Stimulated activated effector memory CD8-positive, alpha-beta T cell treated with anti-CD3 and anti-CD28 coated beads, Interleukin-12 subunit alpha, Interleukin-12 subunit beta, amount 100 ng/mL, for 72 hours (primary cell): ENCODE measurements around the gene NLGN1.
"Not testable (repeated sequence)": the region's sequence is repeated elsewhere in the genome, so short reads cannot be mapped to it uniquely, and the experiment has no call there.

Source experiments
- ATAC-seq: fragments of 150-1000 bp; cut with Tn5 transposase; 2 replicates; pipeline ENCODE4 v1.10.0; 2021
- DNase-seq, 2 donors: peaks; one replicate each; pipeline ENCODE4 v3.0.0; 2021 to 2022; ENCODE audit warnings: low spot score in 2 of 2
- H3K27ac Mint-ChIP-seq: one replicate; pipeline ENCODE4 v1.8.0; 2022; ENCODE audit warnings: mild to moderate bottlenecking, mixed read lengths
- H3K36me3 Mint-ChIP-seq: one replicate; pipeline ENCODE4 v1.8.0; 2022; ENCODE audit warnings: mild to moderate bottlenecking, mixed read lengths
- H3K4me1 Mint-ChIP-seq: one replicate; pipeline ENCODE4 v1.8.0; 2022; ENCODE audit warnings: mixed read lengths
- H3K4me3 Mint-ChIP-seq: one replicate; pipeline ENCODE4 v1.8.0; 2022; ENCODE audit warnings: mild to moderate bottlenecking, mixed read lengths
- H3K9me3 Mint-ChIP-seq: one replicate; pipeline ENCODE4 v1.8.0; 2022; ENCODE audit warnings: mixed read lengths

Gene NLGN1

GRCh38 chr3:174199696-174200095 lies 802.2 kb downstream of the NLGN1 start:
- Mint-ChIP-seq H3K36me3 (no peaks in the 10 kb centered on the region), H3K9me3 (peaks cover 12% of the 10 kb centered on the region)

GRCh38 chr3:174202116-174202515 lies 804.6 kb downstream of the NLGN1 start:
- H3K27ac Mint-ChIP-seq: no peak overlapping the region
- peaks cover 12% of the 10 kb centered on the region for H3K9me3 Mint-ChIP-seq
- ATAC-seq: no peak
- H3K4me1 Mint-ChIP-seq: no peaks in the 10 kb centered on the region
- no peak for DNase-seq
- H3K36me3 Mint-ChIP-seq: no peaks in the 10 kb centered on the region
- H3K4me3 Mint-ChIP-seq: no peak overlapping the region

More at GRCh38 chr3:174199696-174200095, 802.2 kb downstream of the NLGN1 start:
- Mint-ChIP-seq H3K27ac (no peak overlapping the region), H3K4me3 (no peak overlapping the region), H3K4me1 (no peaks in the 10 kb centered on the region)
- DNase-seq (no peak), ATAC-seq (no peak)

DNA sequence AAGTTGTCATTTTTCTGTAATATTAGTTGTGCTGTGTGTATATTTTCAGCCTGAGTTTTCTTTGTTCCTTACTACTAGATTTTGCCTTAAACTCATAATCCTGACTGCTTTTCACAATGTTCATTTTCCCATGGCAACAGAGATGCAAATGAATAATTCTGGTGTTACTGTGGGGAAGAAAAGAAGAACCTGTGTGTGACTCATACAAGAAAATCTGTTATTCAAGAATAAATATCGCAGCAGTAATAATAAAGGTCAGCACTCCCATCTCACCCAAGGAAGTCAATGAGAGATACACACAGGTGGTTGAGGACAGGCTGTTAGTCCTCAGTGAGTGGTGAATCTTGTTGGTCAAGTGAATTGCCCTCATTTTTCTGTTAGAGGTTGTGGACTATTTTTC lies 805.0 kb downstream of the NLGN1 start:
- no peak overlapping the region for H3K27ac Mint-ChIP-seq
- DNase-seq: no peak

GRCh38 chr3:174204765-174205164 lies 807.2 kb downstream of the NLGN1 start:
- no peak for DNase-seq

More for the DNA sequence above, 805.0 kb downstream of the NLGN1 start:
- Mint-ChIP-seq H3K9me3 (peaks cover 12% of the 10 kb centered on the region), H3K4me1 (no peaks in the 10 kb centered on the region), H3K4me3 (no peak overlapping the region), H3K36me3 (no peaks in the 10 kb centered on the region)
- ATAC-seq: no peak

GRCh38 chr3:174206607-174207192 lies 809.2 kb downstream of the NLGN1 start:
- Mint-ChIP-seq H3K4me1 (no peaks in the 10 kb centered on the region), H3K27ac (no peak overlapping the region), H3K4me3 (no peak overlapping the region), H3K9me3 (peaks cover 6% of the 10 kb centered on the region), H3K36me3 (no peaks in the 10 kb centered on the region)
- no peak for DNase-seq
- no peak for ATAC-seq

More at GRCh38 chr3:174204765-174205164, 807.2 kb downstream of the NLGN1 start:
- H3K27ac Mint-ChIP-seq: no peak overlapping the region
- peaks cover 8% of the 10 kb centered on the region for H3K9me3 Mint-ChIP-seq
- no peaks in the 10 kb centered on the region for H3K4me1 Mint-ChIP-seq
- ATAC-seq: no peak
- no peak overlapping the region for H3K4me3 Mint-ChIP-seq
- no peaks in the 10 kb centered on the region for H3K36me3 Mint-ChIP-seq

DNA sequence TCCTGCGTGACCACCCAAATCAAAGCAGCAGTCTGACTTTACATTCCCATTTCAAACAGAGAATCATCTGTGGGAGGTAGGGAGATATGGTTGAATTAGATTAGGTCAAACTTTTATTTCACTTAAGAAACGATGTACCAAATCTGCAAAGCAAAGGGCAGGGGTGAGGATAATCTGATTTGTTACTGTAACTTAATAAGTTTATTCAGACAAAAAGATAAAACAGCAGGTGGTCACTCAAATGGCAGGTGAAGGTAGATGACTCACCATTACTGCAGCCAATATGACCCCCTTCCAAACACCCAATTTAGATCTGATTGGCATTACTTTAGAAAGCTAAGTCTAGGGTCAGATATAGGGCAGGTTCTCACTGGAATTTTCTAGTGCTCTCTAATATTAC lies 810.6 kb downstream of the NLGN1 start:
- Mint-ChIP-seq H3K4me1 (no peaks in the 10 kb centered on the region), H3K9me3 (peaks cover 4% of the 10 kb centered on the region), H3K36me3 (no peaks in the 10 kb centered on the region), H3K27ac (no peak overlapping the region), H3K4me3 (no peak overlapping the region)
- DNase-seq: no peak
- no peak for ATAC-seq

DNA sequence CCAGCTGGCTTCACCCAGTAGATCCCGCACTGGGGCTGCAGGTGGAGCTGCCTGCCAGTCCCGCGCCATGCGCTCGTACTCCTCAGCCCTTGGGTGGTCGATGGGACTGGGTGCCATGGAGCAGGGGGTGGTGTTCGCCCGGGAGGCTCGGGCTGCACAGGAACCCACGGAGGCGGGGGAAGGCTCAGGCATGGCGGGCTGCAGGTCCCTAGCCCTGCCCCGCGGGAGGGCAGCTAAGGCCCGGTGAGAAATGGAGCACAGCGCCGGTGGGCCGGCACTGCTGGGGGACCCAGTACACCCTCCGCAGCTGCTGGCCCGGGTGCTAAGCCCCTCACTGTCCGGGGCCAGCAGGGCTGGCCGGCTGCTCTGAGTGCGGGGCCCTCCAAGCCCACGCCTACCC lies 814.4 kb downstream of the NLGN1 start:
- not testable (repeated sequence) for H3K4me1 Mint-ChIP-seq, H3K27ac Mint-ChIP-seq, H3K36me3 Mint-ChIP-seq, ATAC-seq, H3K9me3 Mint-ChIP-seq, DNase-seq, H3K4me3 Mint-ChIP-seq

- H3K4me3 Mint-ChIP-seq: no peak overlapping the region
- DNase-seq (no peak), ATAC-seq (no peak)
- no peak overlapping the region for H3K27ac Mint-ChIP-seq
- peaks cover 17% of the 10 kb centered on the region for H3K9me3 Mint-ChIP-seq
- H3K4me1 Mint-ChIP-seq: no peaks in the 10 kb centered on the region
- H3K36me3 Mint-ChIP-seq: no peaks in the 10 kb centered on the region
Measured at GRCh38 chr3:174215456-174215855, 817.9 kb downstream of the NLGN1 start.

- Mint-ChIP-seq H3K4me1 (no peaks in the 10 kb centered on the region), H3K36me3 (no peaks in the 10 kb centered on the region), H3K4me3 (no peak overlapping the region), H3K27ac (no peak overlapping the region), H3K9me3 (peaks cover 16% of the 10 kb centered on the region)
- DNase-seq (no peak), ATAC-seq (no peak)
Measured at GRCh38 chr3:174216019-174216418, 818.5 kb downstream of the NLGN1 start.

DNA sequence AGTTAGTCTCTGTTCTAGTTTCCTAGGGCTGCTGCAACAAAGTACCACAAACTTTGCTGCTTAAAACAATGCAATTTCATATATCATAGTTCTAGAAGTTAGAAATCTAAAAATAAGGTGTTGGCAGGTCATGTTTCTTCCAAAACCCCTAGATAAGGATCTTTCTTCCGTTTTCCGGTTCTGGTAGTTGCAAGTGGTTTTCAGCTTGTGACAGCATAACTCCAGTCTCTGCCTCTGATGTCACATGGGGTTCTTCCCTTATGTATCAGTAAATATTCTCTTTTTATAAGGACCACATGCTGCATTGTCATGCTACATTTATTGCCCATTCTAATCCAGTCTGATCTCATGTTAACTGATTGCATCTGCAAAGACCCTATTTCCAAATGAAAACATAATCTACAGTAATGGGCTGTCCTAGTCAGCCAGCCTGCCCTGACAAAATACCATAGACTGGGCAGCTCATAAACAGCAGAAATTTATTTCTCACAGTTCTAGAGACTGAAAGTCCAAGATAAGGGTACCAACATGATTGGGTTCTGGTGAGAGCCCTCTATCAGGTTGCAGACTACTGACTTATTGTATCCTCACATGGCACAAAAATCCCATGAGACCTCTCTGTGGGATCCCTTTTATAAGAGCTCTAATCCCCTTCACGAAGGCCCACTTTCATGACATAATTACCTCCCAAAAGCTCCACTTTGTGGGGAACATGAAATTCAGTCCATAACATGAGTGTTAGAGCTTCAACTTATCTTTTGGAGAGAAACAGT lies 819.6 kb downstream of the NLGN1 start:
- Mint-ChIP-seq H3K27ac (no peak overlapping the region), H3K9me3 (peaks cover 19% of the 10 kb centered on the region), H3K4me3 (no peak overlapping the region), H3K36me3 (no peaks in the 10 kb centered on the region), H3K4me1 (no peaks in the 10 kb centered on the region)
- DNase-seq (no peak), ATAC-seq (no peak)

- DNase-seq (no peak), ATAC-seq (no peak)
- no peaks in the 10 kb centered on the region for H3K4me1 Mint-ChIP-seq
- no peak overlapping the region for H3K27ac Mint-ChIP-seq
- no peak overlapping the region for H3K4me3 Mint-ChIP-seq
- H3K9me3 Mint-ChIP-seq: peaks cover 21% of the 10 kb centered on the region
- H3K36me3 Mint-ChIP-seq: no peaks in the 10 kb centered on the region
Measured at GRCh38 chr3:174218016-174218415, 820.5 kb downstream of the NLGN1 start.

DNA sequence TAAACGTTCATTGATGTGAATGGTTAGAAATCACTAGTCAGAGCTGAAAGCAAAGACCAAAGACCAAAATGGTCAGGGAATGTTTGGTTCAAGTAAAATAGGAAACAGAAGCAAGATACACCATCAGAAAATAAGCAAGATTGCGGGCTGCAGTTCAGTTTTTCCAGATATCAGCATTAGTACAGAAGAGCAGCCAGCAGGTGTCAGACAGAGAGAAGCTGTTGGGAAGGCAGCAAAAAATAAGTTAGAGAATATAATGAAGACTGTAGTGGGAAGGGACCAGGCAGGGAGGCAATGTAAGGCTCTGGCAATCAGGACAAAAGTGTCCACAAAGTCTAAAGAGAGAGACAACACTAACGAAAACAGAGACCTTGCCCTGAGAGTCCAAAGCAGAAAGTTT lies 822.2 kb downstream of the NLGN1 start:
- Mint-ChIP-seq H3K4me3 (no peak overlapping the region), H3K4me1 (no peaks in the 10 kb centered on the region), H3K9me3 (peaks cover 27% of the 10 kb centered on the region), H3K36me3 (no peaks in the 10 kb centered on the region), H3K27ac (no peak overlapping the region)
- DNase-seq (no peak), ATAC-seq (no peak)

- no peak overlapping the region for H3K4me3 Mint-ChIP-seq
- H3K36me3 Mint-ChIP-seq: no peaks in the 10 kb centered on the region
- H3K27ac Mint-ChIP-seq: no peak overlapping the region
- H3K9me3 Mint-ChIP-seq: peaks cover 25% of the 10 kb centered on the region
- no peak for ATAC-seq
- no peak for DNase-seq
- H3K4me1 Mint-ChIP-seq: no peaks in the 10 kb centered on the region
Measured at GRCh38 chr3:174220775-174221554, 823.4 kb downstream of the NLGN1 start.

DNA sequence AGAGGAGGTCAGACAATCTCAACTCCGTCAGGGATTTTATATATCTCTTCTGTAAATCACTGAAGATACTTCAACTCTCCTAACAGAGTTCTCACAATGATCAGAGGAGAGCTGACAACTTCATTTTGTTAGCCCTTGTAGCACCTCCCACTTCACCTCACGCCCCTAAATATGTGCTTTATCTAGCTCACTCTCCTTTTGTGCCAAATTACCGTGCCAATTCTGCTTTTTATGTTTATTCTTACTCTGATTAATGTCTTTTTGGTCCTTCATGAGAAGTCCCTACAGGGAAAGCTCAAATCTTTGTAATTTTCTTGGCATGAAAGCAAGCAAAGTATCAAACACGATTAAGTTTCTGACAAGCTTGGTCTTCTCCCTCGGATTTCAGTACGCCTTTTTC lies 825.5 kb downstream of the NLGN1 start:
- Mint-ChIP-seq H3K4me1 (no peaks in the 10 kb centered on the region), H3K27ac (no peak overlapping the region), H3K36me3 (no peaks in the 10 kb centered on the region), H3K4me3 (no peak overlapping the region), H3K9me3 (peaks cover 22% of the 10 kb centered on the region)
- DNase-seq: no peak
- no peak for ATAC-seq

DNA sequence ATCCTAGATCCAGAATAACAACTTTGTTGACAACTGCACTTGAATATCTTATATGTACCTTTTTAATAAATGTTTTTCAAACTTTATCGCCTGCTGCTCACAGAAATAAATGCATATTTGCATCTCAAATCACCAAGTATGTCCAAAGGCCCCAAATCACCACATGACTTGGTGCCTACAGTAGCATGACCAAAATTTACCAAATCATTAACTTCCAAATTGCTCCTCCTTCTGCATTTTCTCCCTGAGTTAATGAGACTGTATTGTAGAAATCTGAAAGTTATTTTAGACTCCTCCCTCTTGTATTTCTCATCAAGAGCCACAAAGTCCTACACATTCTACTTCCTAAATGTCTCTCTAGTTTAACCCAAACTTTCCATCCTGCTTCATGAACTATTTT lies 826.1 kb downstream of the NLGN1 start:
- Mint-ChIP-seq H3K4me3 (no peak overlapping the region), H3K36me3 (no peaks in the 10 kb centered on the region), H3K4me1 (no peaks in the 10 kb centered on the region), H3K27ac (no peak overlapping the region), H3K9me3 (peaks cover 21% of the 10 kb centered on the region)
- DNase-seq (no peak), ATAC-seq (no peak)

DNA sequence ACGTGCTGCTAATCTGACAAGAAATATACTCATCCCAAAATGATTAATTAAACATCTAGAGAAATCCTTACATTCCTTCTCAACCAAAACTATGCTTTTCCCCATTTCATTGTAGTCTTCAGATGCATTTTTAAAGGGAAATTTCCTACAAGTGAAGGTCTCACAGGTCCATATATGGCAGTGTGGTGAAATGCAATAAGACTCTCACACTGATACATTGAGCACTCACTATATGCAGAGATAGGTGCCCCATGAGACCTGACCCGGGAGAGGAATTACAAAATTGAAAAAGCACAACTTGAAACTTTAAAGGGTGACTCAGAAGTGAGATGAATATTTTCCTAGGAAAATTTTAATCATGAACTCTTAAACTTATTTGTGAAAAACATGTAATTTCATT lies 832.4 kb downstream of the NLGN1 start:
- H3K36me3 Mint-ChIP-seq: no peaks in the 10 kb centered on the region
- no peak overlapping the region for H3K4me3 Mint-ChIP-seq
- DNase-seq: no peak
- H3K4me1 Mint-ChIP-seq: no peaks in the 10 kb centered on the region
- no peak overlapping the region for H3K27ac Mint-ChIP-seq
- ATAC-seq: no peak
- H3K9me3 Mint-ChIP-seq: peaks cover 13% of the 10 kb centered on the region
